GM21390 (cell line): ENCODE data around the gene PRKCD.

ENCODE experiments used
- ATAC-seq: cut with Tn5 transposase; IDR thresholded peaks from one replicate; pipeline ENCODE4 v1.9.1; 2021; ENCODE audit not compliant: unreplicated experiment

PRKCD gene

GRCh38 chr3:53213276-53213675 lies 52.3 kb downstream of the PRKCD start:
- no peak for ATAC-seq

- no peak for ATAC-seq
These were observed 54.8 kb downstream of the PRKCD start for GRCh38 chr3:53215816-53216215.

- no peak for ATAC-seq
These were observed 55.7 kb downstream of the PRKCD start for GRCh38 chr3:53216723-53217122.

- no peak for ATAC-seq
These were observed 56.2 kb downstream of the PRKCD start for GRCh38 chr3:53217175-53217574.

GRCh38 chr3:53218131-53218530 lies 57.1 kb downstream of the PRKCD start:
- ATAC-seq = no peak

- peak; percentile 90 for ATAC-seq
These were observed 59.0 kb downstream of the PRKCD start for GRCh38 chr3:53219895-53220483.

- no peak for ATAC-seq
These were observed 60.3 kb downstream of the PRKCD start for GRCh38 chr3:53221345-53221744.

GRCh38 chr3:53221827-53222182 lies 60.8 kb downstream of the PRKCD start:
- ATAC-seq = no peak

- no peak for ATAC-seq
These were observed 61.3 kb downstream of the PRKCD start for GRCh38 chr3:53222183-53222901.

- ATAC-seq = no peak
These were observed 62.0 kb downstream of the PRKCD start for GRCh38 chr3:53223025-53223424.

GRCh38 chr3:53223541-53223966 lies 62.5 kb downstream of the PRKCD start:
- ATAC-seq = no peak

- ATAC-seq = no peak
These were observed 63.0 kb downstream of the PRKCD start for GRCh38 chr3:53224026-53224425.

GRCh38 chr3:53224536-53224935 lies 63.5 kb downstream of the PRKCD start:
- no peak for ATAC-seq

GRCh38 chr3:53225181-53225580 lies 64.2 kb downstream of the PRKCD start:
- no peak for ATAC-seq

GRCh38 chr3:53225651-53226050 lies 64.6 kb downstream of the PRKCD start:
- ATAC-seq = no peak

- no peak for ATAC-seq
These were observed 65.3 kb downstream of the PRKCD start for GRCh38 chr3:53226142-53226840.

GRCh38 chr3:53226841-53227407 lies 65.9 kb downstream of the PRKCD start:
- no peak for ATAC-seq

GRCh38 chr3:53227993-53228885 lies 67.2 kb downstream of the PRKCD start:
- ATAC-seq = no peak

GRCh38 chr3:53229171-53229570 lies 68.2 kb downstream of the PRKCD start:
- no peak for ATAC-seq

- ATAC-seq = no peak
These were observed 68.6 kb downstream of the PRKCD start for GRCh38 chr3:53229606-53230005.

- no peak for ATAC-seq
These were observed 69.1 kb downstream of the PRKCD start for GRCh38 chr3:53230041-53230621.
